GM12878 (cell line): Measurements from ENCODE around the gene TEX22. TPM values are rescaled to one million over a fixed set of nuclear protein-coding genes. Genes with fewer than 3 reads are reported as not detected.

Experiments
- ATAC-seq: fragments of 200-7000 bp; cut with Tn5 transposase; 3 replicates; pipeline ENCODE4 v1.9.1; 2020; ENCODE audit warnings: mild to moderate bottlenecking, moderate library complexity
- Bru-seq: library from RNA; stranded (reverse); fragments of 400-500 nt; gene quantifications from one replicate; lab custom pipeline; 2021; lab: Mats Ljungman, UMichigan
- BruChase-seq, 2 experiments: library from RNA; stranded (reverse); fragments of 400-500 nt; gene quantifications; one replicate each; lab custom pipeline; 2021; lab: Mats Ljungman, UMichigan
- BruUV-seq: library from RNA; stranded (reverse); fragments of 400-500 nt; replicated peaks from 2 replicates; lab custom pipeline; 2021; lab: Mats Ljungman, UMichigan
- CTCF ChIA-PET: fragments of 300-600 bp; sonication (Branson Sonifier 250); formaldehyde crosslinking; extraction: SDS; loops from one replicate; lab custom pipeline; 2021; ENCODE audit warnings: inconsistent platforms; lab: Yijun Ruan, JAX
- POLR2A ChIA-PET: fragments of 350-600 bp; formaldehyde crosslinking; extraction: SDS; loops from one replicate; lab custom pipeline; 2021; ENCODE audit warnings: inconsistent platforms; lab: Charles Lee
- RAD21 ChIA-PET: fragments of 300-600 bp; sonication (Branson Sonifier 250); formaldehyde crosslinking; loops from one replicate; lab custom pipeline; 2023; ENCODE audit warnings: antibody characterized with exemption; ENCODE audit not compliant: unreplicated experiment; lab: Charles Lee
- SMC1A ChIA-PET: fragments of 300-600 bp; sonication (Branson Sonifier 250); formaldehyde crosslinking; loops from one replicate; lab custom pipeline; 2023; ENCODE audit not compliant: unreplicated experiment, uncharacterized antibody; lab: Charles Lee
- DNase-seq: peaks from one replicate; pipeline ENCODE4 v3.0.0-alpha.2; 2011; ENCODE audit warnings: low read depth, low spot score
- FAIRE-seq: peaks from 3 replicates; lab custom pipeline; 2011; peaks lifted over from hg19 to GRCh38; lab: Jason Lieb, UNC
- H2AFZ ChIP-seq: 2 replicates; pipeline ENCODE4 v1.6.0; 2011; ENCODE audit warnings: low read depth, low read length, control low read depth; ENCODE audit not compliant: control insufficient read depth
- H3K27ac ChIP-seq: 2 replicates; pipeline ENCODE4 v1.5.1; 2011; ENCODE audit warnings: control low read depth; ENCODE audit not compliant: control insufficient read depth, insufficient read depth
- H3K27me3 ChIP-seq, 2 experiments: replicated peaks in 1 of 2; 2 replicates each; pipeline versions ENCODE4 v1.6.0 to v1.6.1; 2011; ENCODE audit warnings: low read length in 1 of 2; ENCODE audit not compliant: control insufficient read depth in 2 of 2, insufficient read depth in 2 of 2
- H3K36me3 ChIP-seq, 2 experiments: 2 replicates each; pipeline ENCODE4 v1.5.1; 2011; ENCODE audit warnings: low read length in 1 of 2; ENCODE audit not compliant: control insufficient read depth in 2 of 2, insufficient read depth in 2 of 2
- H3K4me1 ChIP-seq: 2 replicates; pipeline ENCODE4 v1.6.1; 2011; ENCODE audit warnings: mild to moderate bottlenecking, low read length, moderate library complexity, mixed read lengths; ENCODE audit not compliant: control insufficient read depth, insufficient read depth
- H3K4me2 ChIP-seq: 2 replicates; pipeline ENCODE4 v1.6.0; 2011; ENCODE audit warnings: control low read depth; ENCODE audit not compliant: control insufficient read depth, insufficient read depth
- H3K4me3 ChIP-seq: fragments of 200-600 bp; sonication (generic); 2 replicates; pipeline ENCODE4 v1.5.1; 2016
- H3K79me2 ChIP-seq: 2 replicates; pipeline ENCODE4 v1.6.0; 2011; ENCODE audit warnings: low read length; ENCODE audit not compliant: control insufficient read depth, insufficient read depth
- H3K9ac ChIP-seq: 2 replicates; pipeline ENCODE4 v1.8.0; 2011; ENCODE audit warnings: low read length, control low read depth, mixed read lengths; ENCODE audit not compliant: control insufficient read depth, insufficient read depth
- H3K9me3 ChIP-seq: replicated peaks from 3 replicates; pipeline ENCODE4 v1.5.1; 2011; ENCODE audit warnings: mild to moderate bottlenecking, low read length; ENCODE audit not compliant: control insufficient read depth, insufficient read depth
- H4K20me1 ChIP-seq: 2 replicates; pipeline ENCODE4 v1.6.0; 2011; ENCODE audit not compliant: control insufficient read depth, insufficient read depth
- DPF2 ChIP-seq: fragments of 450-650 bp; IDR thresholded peaks from 2 replicates; pipeline ENCODE4 v1.6.1; 2017; ENCODE audit warnings: mild to moderate bottlenecking
- KLF5 ChIP-seq: fragments of 450-650 bp; IDR thresholded peaks from 2 replicates; pipeline ENCODE4 v1.6.1; 2014; ENCODE audit warnings: mild to moderate bottlenecking; ENCODE audit not compliant: partially characterized antibody
- NFXL1 ChIP-seq: fragments of 450-650 bp; IDR thresholded peaks from 2 replicates; pipeline ENCODE4 v1.6.1; 2017; ENCODE audit warnings: antibody characterized with exemption, mild to moderate bottlenecking, borderline replicate concordance
- NR2C1 ChIP-seq: fragments of 450-650 bp; IDR thresholded peaks from 2 replicates; pipeline ENCODE4 v1.6.1; 2017; ENCODE audit warnings: antibody characterized with exemption, mild to moderate bottlenecking, moderate library complexity
- PAX5 ChIP-seq: IDR thresholded peaks from 2 replicates; pipeline ENCODE4 v1.6.1; 2011; ENCODE audit warnings: low read depth, low read length, borderline replicate concordance
- PML ChIP-seq: IDR thresholded peaks from 2 replicates; pipeline ENCODE4 v1.6.1; 2012; ENCODE audit warnings: low read length, inconsistent platforms
- POU2F2 ChIP-seq: IDR thresholded peaks from 3 replicates; pipeline ENCODE4 v1.6.1; 2011; ENCODE audit warnings: low read depth, mild to moderate bottlenecking, low read length, borderline replicate concordance
- RBBP5 ChIP-seq: fragments of 200-600 bp; sonication (generic); conservative IDR thresholded peaks from 2 replicates; pipeline ENCODE4 v1.6.1; 2016
- RCOR1 ChIP-seq: conservative IDR thresholded peaks from 2 replicates; pipeline ENCODE4 v1.6.1; 2012; ENCODE audit warnings: low read depth, low read length, improper control_type of control experiment
- ZNF217 ChIP-seq: fragments of 450-650 bp; IDR thresholded peaks from 2 replicates; pipeline ENCODE4 v1.6.1; 2017; ENCODE audit warnings: antibody characterized with exemption, mild to moderate bottlenecking
- WGBS: methylation state at CpG from one replicate; pipeline ENCODE4 v1.1.6; 2016; ENCODE audit warnings: low lambda C conversion rate; ENCODE audit not compliant: insufficient replicate concordance, insufficient coverage; ENCODE audit errors: missing lambda C conversion rate; 5-methylcytosine and 5-hydroxymethylcytosine counted together
- in situ Hi-C: fragments of 300-500 bp; cut with MboI; formaldehyde crosslinking; loops from 9 replicates; pipeline ENCODE4 v1.14.3; 2018; ENCODE audit warnings: mixed read lengths
- intact Hi-C: fragments of 100-400 bp; cut with micrococcal nuclease; formaldehyde crosslinking; loops from one replicate; pipeline ENCODE4 v1.14.2; 2022; ENCODE audit not compliant: unreplicated experiment
- long read RNA-seq, 2 experiments: library from polyadenylated mRNA; unstranded; transcript quantifications; one replicate each; pipeline ENCODE4 v2.0.0, GENCODE V29; 2019 to 2020
- polyA minus RNA-seq, 3 experiments: library from RNA; depleted of rRNA, polyadenylated mRNA; stranded (reverse); fragments of >200 nt; gene quantifications; 2 replicates each; pipeline ENCODE4 v1.2.3, GENCODE V29; 2011
- polyA plus RNA-seq, 11 experiments: library from polyadenylated mRNA; depleted of rRNA in 4 of 11; unstranded in 6 of 11; stranded (reverse) in 5 of 11; fragments of >200 nt; fragmentation: Nextera tagmentation in 4 of 11; fragmentation: Illumina TruSeq in 1 of 11; extraction: Ambion mirVana in 4 of 11; extraction: Trizol in 1 of 11; gene quantifications; 1 replicate in 1 of 11; 2 replicates in 10 of 11; pipeline versions ENCODE4 v1.2.1 to v1.2.3, GENCODE V29; 2011 to 2016; ENCODE audit warnings: inconsistent platforms in 2 of 11, missing spikeins in 2 of 11, low read depth in 1 of 11
- total RNA-seq, 4 experiments: library from RNA; depleted of rRNA in 3 of 4; stranded (reverse); fragments of >200 nt in 3 of 4; fragmentation: Illumina TruSeq in 1 of 4; extraction: Trizol in 1 of 4; gene quantifications; 2 replicates each; pipeline versions ENCODE4 v1.2.1 to v1.2.3, GENCODE V29; 2013 to 2021
- TF ChIP-seq, protein P1 (sequence below): fragments of 450-650 bp; IDR thresholded peaks from 2 replicates; pipeline ENCODE4 v1.6.1; 2017; ENCODE audit warnings: mild to moderate bottlenecking, moderate library complexity

TEX22 gene, protein sequence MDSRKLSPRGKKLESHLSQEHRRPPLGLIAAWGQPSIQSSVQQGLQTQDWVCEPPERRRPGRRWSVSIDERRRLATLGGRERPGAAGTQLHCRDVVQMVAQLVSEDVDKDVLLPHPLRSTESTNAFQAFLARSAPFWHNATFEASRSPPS
- 1.2 and 2.5 TPM in 2 replicates for total RNA-seq (2013; cell fraction: nucleolus; rRNA removed)
- total RNA-seq (2014; rRNA removed) (0.49 and 1.0 TPM in 2 replicates), total RNA-seq (2014; rRNA removed; fragmentation: Illumina TruSeq; extraction: Trizol) (0.54 and 0.64 TPM in 2 replicates), total RNA-seq (2021) (2.7 and 4.0 TPM in 2 replicates), polyA plus RNA-seq (2011; rRNA removed) (0.12 and 0.15 TPM in 2 replicates), polyA plus RNA-seq (2014; fragmentation: Illumina TruSeq; extraction: Trizol) (0.12 TPM in 1 of 2 replicates, not detected in the other), polyA plus RNA-seq (2014; fragmentation: Nextera tagmentation; extraction: Ambion mirVana) (under 1 TPM in 1 of 2 experiments, not detected in 1; 0.02 TPM), polyA plus RNA-seq (2014; rRNA removed) (0.63 and 0.80 TPM in 2 replicates), polyA plus RNA-seq (2016; fragmentation: Nextera tagmentation; extraction: Ambion mirVana) (1 to 10 TPM; 1.1 to 1.3 TPM), polyA minus RNA-seq (2011; rRNA and poly(A)+ RNA removed) (0.10 and 0.15 TPM in 2 replicates), Bru-seq, nascent RNA (percentile 56 among the genes with signal in this experiment), BruChase-seq, experiment 1, labeled RNA remaining after a 6-hour chase (percentile 57 among the genes with signal in this experiment), BruChase-seq, experiment 2, labeled RNA remaining after a 2-hour chase (percentile 53 among the genes with signal in this experiment)
- 0.18 TPM for polyA plus RNA-seq (2011; ENCODE audit: low read depth)
- polyA plus RNA-seq (2011; cell fraction: cytosol; rRNA removed) = 0.15 and 0.32 TPM in 2 replicates
- 2.1 and 2.2 TPM in 2 replicates for polyA plus RNA-seq (2011; cell fraction: nucleus; rRNA removed)
- polyA plus RNA-seq (2012) = 0.32 and 0.34 TPM in 2 replicates
- not detected in 2 replicates for polyA minus RNA-seq (2011; cell fraction: cytosol; rRNA and poly(A)+ RNA removed)
- polyA minus RNA-seq (2011; cell fraction: nucleus; rRNA and poly(A)+ RNA removed) = 0.38 and 0.60 TPM in 2 replicates
- long read RNA-seq, experiment 1 = 0 reads
- long read RNA-seq, experiment 2 = 0 reads

DNA sequence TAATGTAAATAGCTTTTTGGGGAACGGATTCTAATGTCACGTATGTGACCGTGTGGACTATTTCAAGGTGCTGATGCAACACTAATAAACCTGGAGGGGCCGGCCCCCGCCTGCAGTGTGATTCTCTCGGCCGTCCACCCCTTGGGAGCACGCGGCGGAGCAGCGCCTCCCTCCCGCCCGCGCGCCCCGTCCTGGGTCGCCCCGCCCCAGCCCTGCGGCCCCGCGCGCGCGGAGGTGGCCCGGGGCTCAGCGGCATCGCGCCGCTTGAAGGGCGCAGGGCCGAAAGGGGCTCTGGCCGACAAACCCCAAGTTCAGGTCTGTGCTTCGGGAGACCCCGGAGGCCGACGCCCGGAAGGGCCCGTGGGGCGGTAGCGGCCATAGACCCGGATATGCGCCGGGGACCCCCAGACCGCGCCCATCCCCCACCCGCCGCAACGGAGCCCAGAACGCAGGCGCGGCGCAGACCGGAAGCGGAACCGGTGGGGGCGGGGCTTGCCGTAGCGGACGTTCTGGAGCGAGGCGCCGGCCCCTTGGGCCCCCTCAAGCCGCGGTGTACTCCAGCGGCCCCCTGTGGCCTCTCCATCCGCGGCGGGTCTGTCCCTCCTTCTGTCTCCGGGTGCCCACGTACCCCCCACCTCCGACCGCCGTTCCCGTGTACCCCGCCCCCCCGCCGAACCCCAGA, at the start of gene TEX22:
Gene TEX22, plus strand, starts transcription at position 495 of the 682 bp plus-strand sequence. CDS start 803 bp downstream, outside the sequence.
- Histone ChIP-seq H4K20me1 (no peaks in the 10 kb centered on the region), H3K4me3 (peak within 1 kb of the TSS; percentile 88), H3K9ac (peak within 1 kb of the TSS; percentile 94), H3K27ac (peak within 1 kb of the TSS; percentile 84), H3K27me3 (no peaks in the 10 kb centered on the region), H2AFZ (peak within 1 kb of the TSS; percentile 92), H3K79me2 (peaks cover 15% of the 10 kb centered on the region), H3K36me3 (peaks cover 1 to 12% of the 10 kb centered on the region in 2 experiments; a peak in 3 of 4 replicates), H3K4me2 (peak within 1 kb of the TSS; percentile 90), H3K9me3 (no peaks in the 10 kb centered on the region; the same call in 2 of the 3 replicates), H3K4me1 (peaks cover 15% of the 10 kb centered on the region)
- RAD21 ChIA-PET = interaction anchor here (0.8 kb wide), 1 partner anchor 92 kb away, joined by 3 read pairs; no protein-coding TSS in a partner anchor
- under 1% methylated on average over 49 of the region's 77 CpGs for WGBS
- peak; percentile 41 for DNase-seq
- SMC1A ChIA-PET = interaction anchor here (0.9 to 1.2 kb wide), 3 partner anchors 27 to 83 kb away, joined by 4 to 5 read pairs (median 4); no protein-coding TSS in a partner anchor
- intact Hi-C loops = no loop called here
- CTCF ChIA-PET = interaction anchor here (0.6 to 0.8 kb wide), 3 partner anchors 27 to 1020 kb away, joined by 3 read pairs; no protein-coding TSS in a partner anchor
- TSS peak; percentile 95 for BruUV-seq
- peak; percentile 93 for ATAC-seq
- FAIRE-seq = peak; percentile 18
- POLR2A ChIA-PET = interaction anchor here (0.6 kb wide), 1 partner anchor 20 kb away, joined by 3 read pairs; no protein-coding TSS in a partner anchor
- in situ Hi-C loops = no loop called here
- TF ChIP-seq PML (peak; percentile 37; the same call in 1 of the 2 replicates), PAX5 (peak; percentile 28; the same call in 1 of the 2 replicates), POU2F2 (0 out of 3 replicates have a peak, but pooled peaks have one; percentile 57), RBBP5 (no peak), RCOR1 (no peak), KLF5 (peak; percentile 84), NR2C1 (peak; percentile 48; the same call in 1 of the 2 replicates), NFXL1 (0 out of 2 replicates have a peak, but pooled peaks have one; percentile 30), DPF2 (peak; percentile 85), ZNF217 (peak; percentile 79)
- TF ChIP-seq, protein P1, sequence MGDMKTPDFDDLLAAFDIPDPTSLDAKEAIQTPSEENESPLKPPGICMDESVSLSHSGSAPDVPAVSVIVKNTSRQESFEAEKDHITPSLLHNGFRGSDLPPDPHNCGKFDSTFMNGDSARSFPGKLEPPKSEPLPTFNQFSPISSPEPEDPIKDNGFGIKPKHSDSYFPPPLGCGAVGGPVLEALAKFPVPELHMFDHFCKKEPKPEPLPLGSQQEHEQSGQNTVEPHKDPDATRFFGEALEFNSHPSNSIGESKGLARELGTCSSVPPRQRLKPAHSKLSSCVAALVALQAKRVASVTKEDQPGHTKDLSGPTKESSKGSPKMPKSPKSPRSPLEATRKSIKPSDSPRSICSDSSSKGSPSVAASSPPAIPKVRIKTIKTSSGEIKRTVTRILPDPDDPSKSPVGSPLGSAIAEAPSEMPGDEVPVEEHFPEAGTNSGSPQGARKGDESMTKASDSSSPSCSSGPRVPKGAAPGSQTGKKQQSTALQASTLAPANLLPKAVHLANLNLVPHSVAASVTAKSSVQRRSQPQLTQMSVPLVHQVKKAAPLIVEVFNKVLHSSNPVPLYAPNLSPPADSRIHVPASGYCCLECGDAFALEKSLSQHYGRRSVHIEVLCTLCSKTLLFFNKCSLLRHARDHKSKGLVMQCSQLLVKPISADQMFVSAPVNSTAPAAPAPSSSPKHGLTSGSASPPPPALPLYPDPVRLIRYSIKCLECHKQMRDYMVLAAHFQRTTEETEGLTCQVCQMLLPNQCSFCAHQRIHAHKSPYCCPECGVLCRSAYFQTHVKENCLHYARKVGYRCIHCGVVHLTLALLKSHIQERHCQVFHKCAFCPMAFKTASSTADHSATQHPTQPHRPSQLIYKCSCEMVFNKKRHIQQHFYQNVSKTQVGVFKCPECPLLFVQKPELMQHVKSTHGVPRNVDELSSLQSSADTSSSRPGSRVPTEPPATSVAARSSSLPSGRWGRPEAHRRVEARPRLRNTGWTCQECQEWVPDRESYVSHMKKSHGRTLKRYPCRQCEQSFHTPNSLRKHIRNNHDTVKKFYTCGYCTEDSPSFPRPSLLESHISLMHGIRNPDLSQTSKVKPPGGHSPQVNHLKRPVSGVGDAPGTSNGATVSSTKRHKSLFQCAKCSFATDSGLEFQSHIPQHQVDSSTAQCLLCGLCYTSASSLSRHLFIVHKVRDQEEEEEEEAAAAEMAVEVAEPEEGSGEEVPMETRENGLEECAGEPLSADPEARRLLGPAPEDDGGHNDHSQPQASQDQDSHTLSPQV = peak; percentile 85; the same call in 1 of the 2 replicates
